Uterus (tissue), 4 donors: ENCODE results near the gene LAMB3. TPM values are rescaled to one million over a fixed set of nuclear protein-coding genes. Genes with fewer than 3 reads are reported as not detected.

ENCODE experiments used
- DNase-seq, 2 donors: peaks; one replicate each; pipeline ENCODE4 v3.0.0-alpha.2; 2019 to 2020
- H3K27ac ChIP-seq, 2 donors: fragments of 200-600 bp; sonication (generic); 1 replicate in 1 of 2; 2 replicates in 1 of 2; pipeline ENCODE4 v1.5.1; 2016 to 2018
- H3K27me3 ChIP-seq, 2 donors: fragments of 200-600 bp; sonication (generic); one replicate each; pipeline ENCODE4 v1.5.1; 2018 to 2019; ENCODE audit warnings: control low read depth in 1 of 2
- H3K36me3 ChIP-seq, 2 donors: fragments of 200-600 bp; sonication (generic); one replicate each; pipeline ENCODE4 v1.5.1; 2019; ENCODE audit warnings: control low read depth in 1 of 2
- H3K4me1 ChIP-seq, 2 donors: fragments of 200-600 bp; sonication (generic); one replicate each; pipeline ENCODE4 v1.5.1; 2018 to 2019; ENCODE audit warnings: control low read depth in 1 of 2
- H3K4me3 ChIP-seq, 2 donors: fragments of 200-600 bp; sonication (generic); 1 replicate in 1 of 2; 2 replicates in 1 of 2; pipeline ENCODE4 v1.5.1; 2018 to 2019; ENCODE audit warnings: mild to moderate bottlenecking in 1 of 2
- H3K9me3 ChIP-seq, 2 donors: fragments of 200-600 bp; sonication (generic); one replicate each; pipeline ENCODE4 v1.5.1; 2019; ENCODE audit warnings: control low read depth in 1 of 2
- CTCF ChIP-seq, 4 experiments: fragments of 200-600 bp in 2 of 4; fragments of 450-650 bp in 2 of 4; sonication (generic) in 2 of 4; IDR thresholded peaks; one replicate each; pipeline ENCODE4 v1.5.1; 2016 to 2019; ENCODE audit warnings: antibody characterized with exemption in 4 of 4, mild to moderate bottlenecking in 2 of 4, moderate library complexity in 1 of 4
- POLR2A ChIP-seq, 2 donors: fragments of 450-650 bp; IDR thresholded peaks; one replicate each; pipeline ENCODE4 v1.6.1; 2016; ENCODE audit warnings: antibody characterized with exemption in 2 of 2, mild to moderate bottlenecking in 1 of 2, moderate library complexity in 1 of 2
- intact Hi-C: fragments of 100-400 bp; cut with DNase I; formaldehyde crosslinking; loops from one replicate; pipeline ENCODE4 v1.15.1; 2023; ENCODE audit warnings: low total_unique reads
- total RNA-seq, 4 donors: library from RNA; depleted of rRNA in 3 of 4; stranded (reverse); fragments of >200 nt in 3 of 4; gene quantifications; one replicate each; pipeline versions ENCODE4 v1.1.0 to v1.2.4, GENCODE V29; 2014 to 2023
- donor health status: DM: yes; HTN: yes; CAD: no.

Gene LAMB3
- total RNA-seq, 4 donors from 2014 or later, result under 0.01 to 17.4 (median 0.37) TPM; not detected in 1

GRCh38 chr1:209647156-209647555, 5.1 kb downstream of the LAMB3 start:
- Histone ChIP-seq H3K27ac (no peak overlapping the region), H3K36me3 (no peaks in the 10 kb centered on the region), H3K4me3 (no peak overlapping the region), H3K9me3 (no peaks in the 10 kb centered on the region), H3K4me1 (peaks cover 6 to 12% of the 10 kb centered on the region in 2 donors), H3K27me3 (no peaks in the 10 kb centered on the region)
- intact Hi-C loops, result no loop called here
- DNase-seq, result no peak
- no peak for TF ChIP-seq CTCF (IDR thresholded peaks at IDR 0.05)
- TF ChIP-seq POLR2A (IDR thresholded peaks at IDR 0.05), result no peak

- H3K27me3 ChIP-seq, result no peaks in the 10 kb centered on the region
- intact Hi-C loops, result no loop called here
- no peak overlapping the region for H3K4me3 ChIP-seq
- TF ChIP-seq POLR2A (IDR thresholded peaks at IDR 0.05) (no peak), CTCF (IDR thresholded peaks at IDR 0.05) (no peak)
- no peak for DNase-seq
- no peaks in the 10 kb centered on the region for H3K36me3 ChIP-seq
- H3K27ac ChIP-seq, result no peak overlapping the region
- peaks cover 6 to 12% of the 10 kb centered on the region in 2 donors for H3K4me1 ChIP-seq
- no peaks in the 10 kb centered on the region for H3K9me3 ChIP-seq
Observed at GRCh38 chr1:209646558-209646957, 5.7 kb downstream of the LAMB3 start.

GRCh38 chr1:209645574-209646452, 6.4 kb downstream of the LAMB3 start:
- no peak overlapping the region for H3K4me3 ChIP-seq
- TF ChIP-seq POLR2A (IDR thresholded peaks at IDR 0.05) (no peak), CTCF (IDR thresholded peaks at IDR 0.05) (no peak)
- H3K27me3 ChIP-seq, result no peaks in the 10 kb centered on the region
- intact Hi-C loops, result no loop called here
- no peak for DNase-seq
- H3K27ac ChIP-seq, result no peak overlapping the region
- no peaks in the 10 kb centered on the region for H3K36me3 ChIP-seq
- no peaks in the 10 kb centered on the region for H3K9me3 ChIP-seq
- H3K4me1 ChIP-seq, result peaks cover 6 to 12% of the 10 kb centered on the region in 2 donors

GRCh38 chr1:209643285-209644020, 8.8 kb downstream of the LAMB3 start:
- H3K27ac ChIP-seq, result peak overlapping the region; percentile 60 to 86
- peak; percentile 52 to 61 for DNase-seq
- no peaks in the 10 kb centered on the region for H3K27me3 ChIP-seq
- H3K36me3 ChIP-seq, result no peaks in the 10 kb centered on the region
- intact Hi-C loops, result no loop called here
- peaks cover 6 to 12% of the 10 kb centered on the region in 2 donors for H3K4me1 ChIP-seq
- no peaks in the 10 kb centered on the region for H3K9me3 ChIP-seq
- no peak overlapping the region for H3K4me3 ChIP-seq
- TF ChIP-seq POLR2A (IDR thresholded peaks at IDR 0.05) (no peak), CTCF (IDR thresholded peaks at IDR 0.05) (no peak)

GRCh38 chr1:209642816-209643215, 9.4 kb downstream of the LAMB3 start:
- intact Hi-C loops, result no loop called here
- peaks cover 6 to 12% of the 10 kb centered on the region in 2 donors for H3K4me1 ChIP-seq
- no peaks in the 10 kb centered on the region for H3K9me3 ChIP-seq
- no peaks in the 10 kb centered on the region for H3K27me3 ChIP-seq
- TF ChIP-seq CTCF (IDR thresholded peaks at IDR 0.05) (no peak), POLR2A (IDR thresholded peaks at IDR 0.05) (no peak)
- H3K27ac ChIP-seq, result peak overlapping the region; percentile 60 to 86
- no peak for DNase-seq
- no peak overlapping the region for H3K4me3 ChIP-seq
- no peaks in the 10 kb centered on the region for H3K36me3 ChIP-seq
